Measurements from ENCODE around the gene HADHA. TPM values are rescaled to one million over a fixed set of nuclear protein-coding genes. Genes with fewer than 3 reads are reported as not detected.
"Not testable (repeated sequence)": the region's sequence is repeated elsewhere in the genome, so short reads cannot be mapped to it uniquely, and the experiment has no call there.

Gene HADHA
- total RNA-seq, 1 experiment from 2014 or later: 118 TPM

DNA sequence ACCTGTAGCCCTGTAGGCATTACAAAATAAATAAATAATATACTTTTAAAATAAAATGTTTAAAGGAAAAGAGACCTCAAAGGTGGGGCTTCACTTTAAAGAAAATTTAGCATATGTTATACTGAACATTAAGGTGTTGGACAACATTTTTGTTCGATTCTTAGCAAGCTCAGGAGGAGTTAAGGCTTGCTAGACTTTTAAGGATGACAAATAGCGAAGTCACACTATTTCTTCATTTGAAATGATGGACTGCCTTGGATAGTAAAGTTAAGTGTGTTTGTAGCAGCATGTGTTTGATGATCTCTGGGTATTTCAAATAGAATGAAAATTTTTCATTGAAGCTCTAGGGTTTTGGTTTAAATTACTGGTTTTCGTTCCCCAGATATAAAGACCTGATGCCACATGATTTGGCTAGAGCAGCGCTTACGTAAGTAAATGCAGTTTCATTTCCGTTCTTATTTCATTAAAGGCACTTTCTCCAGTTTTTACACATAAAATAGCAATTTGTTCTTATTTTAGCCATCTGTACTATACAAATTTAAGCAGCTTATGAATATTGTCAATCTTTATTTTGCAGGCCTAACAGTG, 25.2 kb upstream of the HADHA start:
- no peaks in the 10 kb centered on the region for H3K27me3 Mint-ChIP-seq (ENCODE audit: low read depth)
- TF ChIP-seq, protein P1, sequence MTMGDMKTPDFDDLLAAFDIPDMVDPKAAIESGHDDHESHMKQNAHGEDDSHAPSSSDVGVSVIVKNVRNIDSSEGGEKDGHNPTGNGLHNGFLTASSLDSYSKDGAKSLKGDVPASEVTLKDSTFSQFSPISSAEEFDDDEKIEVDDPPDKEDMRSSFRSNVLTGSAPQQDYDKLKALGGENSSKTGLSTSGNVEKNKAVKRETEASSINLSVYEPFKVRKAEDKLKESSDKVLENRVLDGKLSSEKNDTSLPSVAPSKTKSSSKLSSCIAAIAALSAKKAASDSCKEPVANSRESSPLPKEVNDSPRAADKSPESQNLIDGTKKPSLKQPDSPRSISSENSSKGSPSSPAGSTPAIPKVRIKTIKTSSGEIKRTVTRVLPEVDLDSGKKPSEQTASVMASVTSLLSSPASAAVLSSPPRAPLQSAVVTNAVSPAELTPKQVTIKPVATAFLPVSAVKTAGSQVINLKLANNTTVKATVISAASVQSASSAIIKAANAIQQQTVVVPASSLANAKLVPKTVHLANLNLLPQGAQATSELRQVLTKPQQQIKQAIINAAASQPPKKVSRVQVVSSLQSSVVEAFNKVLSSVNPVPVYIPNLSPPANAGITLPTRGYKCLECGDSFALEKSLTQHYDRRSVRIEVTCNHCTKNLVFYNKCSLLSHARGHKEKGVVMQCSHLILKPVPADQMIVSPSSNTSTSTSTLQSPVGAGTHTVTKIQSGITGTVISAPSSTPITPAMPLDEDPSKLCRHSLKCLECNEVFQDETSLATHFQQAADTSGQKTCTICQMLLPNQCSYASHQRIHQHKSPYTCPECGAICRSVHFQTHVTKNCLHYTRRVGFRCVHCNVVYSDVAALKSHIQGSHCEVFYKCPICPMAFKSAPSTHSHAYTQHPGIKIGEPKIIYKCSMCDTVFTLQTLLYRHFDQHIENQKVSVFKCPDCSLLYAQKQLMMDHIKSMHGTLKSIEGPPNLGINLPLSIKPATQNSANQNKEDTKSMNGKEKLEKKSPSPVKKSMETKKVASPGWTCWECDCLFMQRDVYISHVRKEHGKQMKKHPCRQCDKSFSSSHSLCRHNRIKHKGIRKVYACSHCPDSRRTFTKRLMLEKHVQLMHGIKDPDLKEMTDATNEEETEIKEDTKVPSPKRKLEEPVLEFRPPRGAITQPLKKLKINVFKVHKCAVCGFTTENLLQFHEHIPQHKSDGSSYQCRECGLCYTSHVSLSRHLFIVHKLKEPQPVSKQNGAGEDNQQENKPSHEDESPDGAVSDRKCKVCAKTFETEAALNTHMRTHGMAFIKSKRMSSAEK (CRISPR knock-in tag; IDR thresholded peaks at IDR 0.05; ENCODE audit: borderline replicate concordance): no peak
- no peak for TF ChIP-seq USF2 (CRISPR knock-in tag; IDR thresholded peaks at IDR 0.05)
- no peak for TF ChIP-seq KAT7 (CRISPR knock-in tag; IDR thresholded peaks at IDR 0.05; ENCODE audit: borderline replicate concordance)
- TF ChIP-seq, protein P2, sequence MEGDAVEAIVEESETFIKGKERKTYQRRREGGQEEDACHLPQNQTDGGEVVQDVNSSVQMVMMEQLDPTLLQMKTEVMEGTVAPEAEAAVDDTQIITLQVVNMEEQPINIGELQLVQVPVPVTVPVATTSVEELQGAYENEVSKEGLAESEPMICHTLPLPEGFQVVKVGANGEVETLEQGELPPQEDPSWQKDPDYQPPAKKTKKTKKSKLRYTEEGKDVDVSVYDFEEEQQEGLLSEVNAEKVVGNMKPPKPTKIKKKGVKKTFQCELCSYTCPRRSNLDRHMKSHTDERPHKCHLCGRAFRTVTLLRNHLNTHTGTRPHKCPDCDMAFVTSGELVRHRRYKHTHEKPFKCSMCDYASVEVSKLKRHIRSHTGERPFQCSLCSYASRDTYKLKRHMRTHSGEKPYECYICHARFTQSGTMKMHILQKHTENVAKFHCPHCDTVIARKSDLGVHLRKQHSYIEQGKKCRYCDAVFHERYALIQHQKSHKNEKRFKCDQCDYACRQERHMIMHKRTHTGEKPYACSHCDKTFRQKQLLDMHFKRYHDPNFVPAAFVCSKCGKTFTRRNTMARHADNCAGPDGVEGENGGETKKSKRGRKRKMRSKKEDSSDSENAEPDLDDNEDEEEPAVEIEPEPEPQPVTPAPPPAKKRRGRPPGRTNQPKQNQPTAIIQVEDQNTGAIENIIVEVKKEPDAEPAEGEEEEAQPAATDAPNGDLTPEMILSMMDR (IDR thresholded peaks at IDR 0.05): no peak
- DNase-seq (ENCODE audit: low spot score) (no peak), ATAC-seq (no peak)
- ChIA-PET CTCF (no interaction called here), POLR2A (no interaction called here)
- no peaks in the 10 kb centered on the region for H3K4me1 Mint-ChIP-seq
- peaks cover 5% of the 10 kb centered on the region for H3K36me3 Mint-ChIP-seq
- H3K27ac Mint-ChIP-seq: no peak overlapping the region
- H3K9me3 Mint-ChIP-seq: no peaks in the 10 kb centered on the region
- H3K4me3 Mint-ChIP-seq: no peak overlapping the region

- DNase-seq (ENCODE audit: low spot score); H3K27me3 Mint-ChIP-seq (ENCODE audit: low read depth); H3K36me3 Mint-ChIP-seq; ATAC-seq; H3K9me3 Mint-ChIP-seq; H3K27ac Mint-ChIP-seq; CTCF ChIA-PET; H3K4me3 Mint-ChIP-seq; H3K4me1 Mint-ChIP-seq: not testable (repeated sequence)
- POLR2A ChIA-PET: interaction anchor here (0.7 kb wide), 1 partner anchor 55 kb away, joined by 3 read pairs; no protein-coding TSS in a partner anchor
Measured at GRCh38 chr2:26268670-26269385, 24.4 kb upstream of the HADHA start.

- H3K9me3 Mint-ChIP-seq: no peaks in the 10 kb centered on the region
- no peaks in the 10 kb centered on the region for H3K4me1 Mint-ChIP-seq
- CTCF ChIA-PET: no interaction called here
- ATAC-seq (no peak), DNase-seq (ENCODE audit: low spot score) (no peak)
- no peak overlapping the region for H3K27ac Mint-ChIP-seq
- H3K27me3 Mint-ChIP-seq (ENCODE audit: low read depth): no peaks in the 10 kb centered on the region
- H3K36me3 Mint-ChIP-seq: peaks cover 7% of the 10 kb centered on the region; the same call in 1 of the 2 replicates
- no peak overlapping the region for H3K4me3 Mint-ChIP-seq
- POLR2A ChIA-PET: no interaction called here
- TF ChIP-seq ZNF232 (CRISPR knock-in tag; IDR thresholded peaks at IDR 0.05): no peak
- no peak for TF ChIP-seq PRRX2 (CRISPR knock-in tag; IDR thresholded peaks at IDR 0.05)
- no peak for TF ChIP-seq ETV6 (CRISPR knock-in tag; IDR thresholded peaks at IDR 0.05)
- no peak for TF ChIP-seq E2F1 (CRISPR knock-in tag; IDR thresholded peaks at IDR 0.05)
- no peak for TF ChIP-seq ZNF281 (CRISPR knock-in tag; IDR thresholded peaks at IDR 0.05)
Measured at GRCh38 chr2:26268213-26268612, 23.8 kb upstream of the HADHA start.

- peaks cover 26% of the 10 kb centered on the region for H3K36me3 Mint-ChIP-seq
- ATAC-seq; H3K27ac Mint-ChIP-seq; H3K4me3 Mint-ChIP-seq; DNase-seq (ENCODE audit: low spot score); H3K4me1 Mint-ChIP-seq; H3K9me3 Mint-ChIP-seq; H3K27me3 Mint-ChIP-seq (ENCODE audit: low read depth); CTCF ChIA-PET; POLR2A ChIA-PET: not testable (repeated sequence)
Measured at GRCh38 chr2:26258836-26259235, 14.4 kb upstream of the HADHA start.
